DND-41 (cell line): ENCODE data around the gene CIAO3.

Experiments
- EZH2 ChIP-seq: IDR thresholded peaks from 3 replicates; pipeline ENCODE4 v1.6.1; 2012; ENCODE audit warnings: borderline replicate concordance, low read depth, mild to moderate bottlenecking, moderate library complexity, low read length, inconsistent platforms; ENCODE audit not compliant: severe bottlenecking
- TF ChIP-seq, protein P1 (sequence below): IDR thresholded peaks from 2 replicates; pipeline ENCODE4 v1.5.1; 2012; ENCODE audit warnings: borderline replicate concordance, low read length, moderate library complexity, mild to moderate bottlenecking; ENCODE audit not compliant: poor library complexity, severe bottlenecking; ENCODE audit errors: extremely low read depth

DNA sequence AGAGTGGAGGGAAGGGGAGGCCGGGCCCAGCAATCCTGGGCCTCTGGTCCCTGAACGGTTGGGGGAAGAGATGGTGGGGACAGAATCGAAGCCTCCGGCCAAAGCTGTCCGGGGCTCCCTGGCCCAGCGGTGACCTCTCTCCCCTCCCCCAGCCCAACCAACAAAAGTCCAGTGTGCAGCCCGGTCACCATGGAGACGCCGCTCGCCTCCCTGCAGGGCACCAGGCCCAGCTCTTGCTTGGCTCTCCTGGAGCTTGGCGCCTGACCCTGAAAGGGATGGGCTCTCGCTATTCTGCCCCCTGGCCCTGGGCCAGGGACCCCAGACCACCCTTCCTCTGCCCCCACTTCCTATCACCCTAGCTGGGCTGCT is 24.6 kb downstream of the CIAO3 start:
- TF ChIP-seq, protein P1, sequence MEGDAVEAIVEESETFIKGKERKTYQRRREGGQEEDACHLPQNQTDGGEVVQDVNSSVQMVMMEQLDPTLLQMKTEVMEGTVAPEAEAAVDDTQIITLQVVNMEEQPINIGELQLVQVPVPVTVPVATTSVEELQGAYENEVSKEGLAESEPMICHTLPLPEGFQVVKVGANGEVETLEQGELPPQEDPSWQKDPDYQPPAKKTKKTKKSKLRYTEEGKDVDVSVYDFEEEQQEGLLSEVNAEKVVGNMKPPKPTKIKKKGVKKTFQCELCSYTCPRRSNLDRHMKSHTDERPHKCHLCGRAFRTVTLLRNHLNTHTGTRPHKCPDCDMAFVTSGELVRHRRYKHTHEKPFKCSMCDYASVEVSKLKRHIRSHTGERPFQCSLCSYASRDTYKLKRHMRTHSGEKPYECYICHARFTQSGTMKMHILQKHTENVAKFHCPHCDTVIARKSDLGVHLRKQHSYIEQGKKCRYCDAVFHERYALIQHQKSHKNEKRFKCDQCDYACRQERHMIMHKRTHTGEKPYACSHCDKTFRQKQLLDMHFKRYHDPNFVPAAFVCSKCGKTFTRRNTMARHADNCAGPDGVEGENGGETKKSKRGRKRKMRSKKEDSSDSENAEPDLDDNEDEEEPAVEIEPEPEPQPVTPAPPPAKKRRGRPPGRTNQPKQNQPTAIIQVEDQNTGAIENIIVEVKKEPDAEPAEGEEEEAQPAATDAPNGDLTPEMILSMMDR: no peak
- no peak for TF ChIP-seq EZH2
